GM23338 (cell line): ENCODE results near the gene DUSP11.
A peak's percentile ranks its signal among the peaks of the same experiment; 100 is the strongest.

ENCODE experiments used
- CTCF ChIP-seq, 2 experiments: fragments of 200-600 bp in 1 of 2; sonication (generic) in 1 of 2; conservative IDR thresholded peaks; 2 replicates each; pipeline versions ENCODE4 v1.5.1 to v1.6.1; 2016 to 2017; ENCODE audit warnings: antibody characterized with exemption in 2 of 2, low read depth in 2 of 2, mild to moderate bottlenecking in 2 of 2, moderate library complexity in 1 of 2
- EZH2 ChIP-seq: fragments of 200-600 bp; sonication (generic); IDR thresholded peaks from one replicate; pipeline ENCODE4 v1.8.0; 2017; ENCODE audit warnings: antibody characterized with exemption, mild to moderate bottlenecking, low read depth; ENCODE audit not compliant: unreplicated experiment
- EZH2phosphoT487 ChIP-seq: fragments of 200-600 bp; sonication (generic); IDR thresholded peaks from one replicate; pipeline ENCODE4 v1.8.1; 2018; ENCODE audit warnings: antibody characterized with exemption; ENCODE audit not compliant: unreplicated experiment
- POLR2AphosphoS5 ChIP-seq: IDR thresholded peaks from 2 replicates; pipeline ENCODE4 v1.6.1; 2016; ENCODE audit warnings: antibody characterized with exemption, low read depth
- TF ChIP-seq, protein P1 (sequence below): IDR thresholded peaks from one replicate; pipeline ENCODE4 v1.6.1; 2018; ENCODE audit warnings: antibody characterized with exemption; ENCODE audit not compliant: unreplicated experiment

DNA sequence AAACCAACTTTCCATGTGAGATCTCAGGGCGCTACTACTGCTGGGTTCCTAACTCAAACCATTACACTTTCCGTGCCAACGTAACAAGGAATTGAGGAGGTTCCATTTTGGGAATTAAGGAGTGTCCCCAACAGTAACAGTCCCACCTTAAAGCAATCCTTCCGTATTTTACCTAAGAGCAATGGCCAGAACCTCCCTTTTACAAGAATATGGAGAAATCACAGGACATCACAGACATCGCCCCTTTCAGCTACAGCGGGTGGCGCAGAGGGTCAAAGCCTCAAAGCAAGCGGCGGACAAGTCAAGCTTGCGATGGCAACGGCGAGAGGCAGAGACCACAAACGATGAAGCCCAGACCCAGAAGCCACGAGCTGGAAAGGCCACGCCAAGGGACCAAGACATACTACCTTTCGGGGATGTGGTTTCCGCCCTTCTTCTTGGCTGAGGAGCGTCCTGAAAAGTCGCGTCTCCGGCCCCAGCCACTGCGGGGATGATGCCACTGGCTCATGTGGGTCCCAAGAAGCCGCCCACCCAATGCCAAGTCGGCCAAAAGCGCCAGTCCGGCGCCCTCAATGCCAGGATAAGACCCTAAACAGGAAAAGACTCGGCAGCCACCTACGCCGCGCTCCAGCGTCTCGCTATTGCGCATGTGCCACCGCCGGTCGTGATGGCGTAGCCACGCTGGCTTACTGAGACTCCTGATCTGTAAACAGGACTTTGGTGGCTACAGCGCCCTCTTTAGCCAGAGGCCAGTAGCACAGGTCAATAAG lies at the start of gene DUSP11:
- TF ChIP-seq CTCF (conservative IDR thresholded peaks at IDR 0.05; ENCODE audit: low read depth in 2 of 2) (peak; percentile 79 to 90), EZH2phosphoT487 (no peak), EZH2 (no peak), POLR2AphosphoS5 (peak; percentile 94)
- TF ChIP-seq, protein P1, sequence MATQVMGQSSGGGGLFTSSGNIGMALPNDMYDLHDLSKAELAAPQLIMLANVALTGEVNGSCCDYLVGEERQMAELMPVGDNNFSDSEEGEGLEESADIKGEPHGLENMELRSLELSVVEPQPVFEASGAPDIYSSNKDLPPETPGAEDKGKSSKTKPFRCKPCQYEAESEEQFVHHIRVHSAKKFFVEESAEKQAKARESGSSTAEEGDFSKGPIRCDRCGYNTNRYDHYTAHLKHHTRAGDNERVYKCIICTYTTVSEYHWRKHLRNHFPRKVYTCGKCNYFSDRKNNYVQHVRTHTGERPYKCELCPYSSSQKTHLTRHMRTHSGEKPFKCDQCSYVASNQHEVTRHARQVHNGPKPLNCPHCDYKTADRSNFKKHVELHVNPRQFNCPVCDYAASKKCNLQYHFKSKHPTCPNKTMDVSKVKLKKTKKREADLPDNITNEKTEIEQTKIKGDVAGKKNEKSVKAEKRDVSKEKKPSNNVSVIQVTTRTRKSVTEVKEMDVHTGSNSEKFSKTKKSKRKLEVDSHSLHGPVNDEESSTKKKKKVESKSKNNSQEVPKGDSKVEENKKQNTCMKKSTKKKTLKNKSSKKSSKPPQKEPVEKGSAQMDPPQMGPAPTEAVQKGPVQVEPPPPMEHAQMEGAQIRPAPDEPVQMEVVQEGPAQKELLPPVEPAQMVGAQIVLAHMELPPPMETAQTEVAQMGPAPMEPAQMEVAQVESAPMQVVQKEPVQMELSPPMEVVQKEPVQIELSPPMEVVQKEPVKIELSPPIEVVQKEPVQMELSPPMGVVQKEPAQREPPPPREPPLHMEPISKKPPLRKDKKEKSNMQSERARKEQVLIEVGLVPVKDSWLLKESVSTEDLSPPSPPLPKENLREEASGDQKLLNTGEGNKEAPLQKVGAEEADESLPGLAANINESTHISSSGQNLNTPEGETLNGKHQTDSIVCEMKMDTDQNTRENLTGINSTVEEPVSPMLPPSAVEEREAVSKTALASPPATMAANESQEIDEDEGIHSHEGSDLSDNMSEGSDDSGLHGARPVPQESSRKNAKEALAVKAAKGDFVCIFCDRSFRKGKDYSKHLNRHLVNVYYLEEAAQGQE, result no peak
